ENCODE measurements around the gene HJV.

GRCh38 chr1:145994391-145995120 lies 27.0 kb downstream of the HJV start:
- no peak for TF ChIP-seq EZH2 (IDR thresholded peaks at IDR 0.05; ENCODE audit: insufficient read depth, low read length)
- no peak for TF ChIP-seq CTCF (IDR thresholded peaks at IDR 0.05; ENCODE audit: insufficient read depth, low read depth, low read length)

All from astrocyte (in vitro differentiated cells and primary cell).